Endodermal cell (in vitro differentiated cells): ENCODE results near the gene CDCP2. TPM values are rescaled to one million over a fixed set of nuclear protein-coding genes. Genes with fewer than 3 reads are reported as not detected.

Experiments used
- DNase-seq: peaks from one replicate; pipeline ENCODE4 v3.0.0-alpha.2; 2017
- H3K27ac ChIP-seq: 2 replicates; pipeline ENCODE4 v1.5.1; 2013; ENCODE audit warnings: mild to moderate bottlenecking, low read depth, low read length, moderate library complexity
- H3K27me3 ChIP-seq: 2 replicates; pipeline ENCODE4 v1.6.1; 2013; ENCODE audit warnings: mild to moderate bottlenecking, low read length, moderate library complexity; ENCODE audit not compliant: insufficient read depth, control insufficient read depth, poor library complexity, severe bottlenecking
- H3K36me3 ChIP-seq: 2 replicates; pipeline ENCODE4 v1.7.0; 2013; ENCODE audit warnings: mild to moderate bottlenecking, low read length, moderate library complexity; ENCODE audit not compliant: control insufficient read depth, insufficient read depth
- H3K4me1 ChIP-seq: one replicate; pipeline ENCODE4 v1.7.0; 2013; ENCODE audit warnings: low read length; ENCODE audit not compliant: control insufficient read depth, insufficient read depth
- H3K4me3 ChIP-seq: 2 replicates; pipeline ENCODE4 v1.5.1; 2013; ENCODE audit warnings: mild to moderate bottlenecking, low read length, moderate library complexity
- H3K9ac ChIP-seq: 2 replicates; pipeline ENCODE4 v1.6.1; 2013; ENCODE audit warnings: mild to moderate bottlenecking, low read length, moderate library complexity; ENCODE audit not compliant: poor library complexity, severe bottlenecking; ENCODE audit errors: extremely low read depth
- H3K9me3 ChIP-seq: 2 replicates; pipeline ENCODE4 v1.6.1; 2013; ENCODE audit warnings: mild to moderate bottlenecking, low read length, moderate library complexity; ENCODE audit not compliant: control insufficient read depth
- H3K27ac Mint-ChIP-seq: 2 replicates; pipeline ENCODE4 v1.8.0; 2020; ENCODE audit warnings: mixed read lengths
- H3K27me3 Mint-ChIP-seq: 2 replicates; pipeline ENCODE4 v1.8.0; 2021; ENCODE audit warnings: mild to moderate bottlenecking, mixed read lengths; ENCODE audit not compliant: insufficient read depth
- H3K36me3 Mint-ChIP-seq: 2 replicates; pipeline ENCODE4 v1.8.0; 2020; ENCODE audit warnings: low read depth, mixed read lengths
- H3K4me1 Mint-ChIP-seq: 2 replicates; pipeline ENCODE4 v1.8.0; 2020; ENCODE audit warnings: mixed read lengths
- H3K4me3 Mint-ChIP-seq: 2 replicates; pipeline ENCODE4 v1.8.0; 2020; ENCODE audit warnings: mild to moderate bottlenecking, moderate library complexity, mixed read lengths
- H3K9me3 Mint-ChIP-seq: 2 replicates; pipeline ENCODE4 v1.8.0; 2020; ENCODE audit warnings: mild to moderate bottlenecking, mixed read lengths
- CTCF ChIP-seq: fragments of 200-600 bp; sonication (generic); conservative IDR thresholded peaks from 2 replicates; pipeline ENCODE4 v1.5.0; 2021; ENCODE audit warnings: antibody characterized with exemption, mild to moderate bottlenecking
- WGBS, 2 experiments: methylation state at CpG; one replicate each; pipeline versions ENCODE4 v1.1.5 to v1.1.7; 2013; ENCODE audit warnings: missing lambda C conversion rate in 2 of 2, mixed read lengths in 1 of 2; ENCODE audit not compliant: insufficient coverage in 1 of 2, insufficient read length in 1 of 2; 5-methylcytosine and 5-hydroxymethylcytosine counted together
- total RNA-seq, 2 donors: library from RNA; stranded (reverse); fragmentation: NEBNext Ultra II Directional in 1 of 2; extraction: Animal tissue kit (Norgen Biotek cat#: 25700) in 1 of 2; gene quantifications; 2 replicates in 1 of 2; 3 replicates in 1 of 2; pipeline ENCODE4 v1.2.1, GENCODE V29; 2021

Gene CDCP2
- total RNA-seq, 2 donors from 2014 or later = not detected

- no peak for TF ChIP-seq CTCF
- WGBS, 2 experiments = 89% methylated on average over 2 of the region's 2 CpGs; no CpG with 5 or more reads in 1 of the 2 experiments
Observed at GRCh38 chr1:54084794-54085193, 68.0 kb downstream of the CDCP2 start.

More at GRCh38 chr1:54084794-54085193, 68.0 kb downstream of the CDCP2 start:
- Mint-ChIP-seq H3K4me1 (peaks cover 7% of the 10 kb centered on the region), H3K36me3 (no peaks in the 10 kb centered on the region), H3K9me3 (no peaks in the 10 kb centered on the region), H3K27ac (no peak overlapping the region), H3K27me3 (no peaks in the 10 kb centered on the region), H3K4me3 (no peak overlapping the region)
- H3K9ac ChIP-seq = no peak overlapping the region
- H3K36me3 ChIP-seq = no peaks in the 10 kb centered on the region
- no peaks in the 10 kb centered on the region for H3K9me3 ChIP-seq
- DNase-seq = no peak
- H3K27ac ChIP-seq = no peak overlapping the region
- H3K27me3 ChIP-seq = no peaks in the 10 kb centered on the region
- H3K4me1 ChIP-seq = no peaks in the 10 kb centered on the region
- H3K4me3 ChIP-seq = no peak overlapping the region

Other genes with a start within 250 kb of the CDCP2 start
- gene IFT25, start 207.3 kb downstream of the CDCP2 start, total RNA-seq = 10 to 100 TPM; 34.8 to 56.7 TPM
- gene LRRC42, start 206.7 kb downstream of the CDCP2 start, total RNA-seq = 10 to 100 TPM; 46.0 to 55.1 TPM
- gene LDLRAD1, start 134.8 kb downstream of the CDCP2 start, total RNA-seq = not detected
- gene TMEM59, start 99.8 kb downstream of the CDCP2 start, total RNA-seq = 100 to 1,000 TPM in 1 of 2 donors, 10 to 100 TPM in 1; 99.6 to 112 TPM
- gene TCEANC2, start 99.4 kb downstream of the CDCP2 start, total RNA-seq = 1 to 10 TPM; 5.9 to 6.6 TPM
- gene CYB5RL, start 47.0 kb upstream of the CDCP2 start, total RNA-seq = 10 to 100 TPM in 1 of 2 donors, 1 to 10 TPM in 1; 8.2 to 11.0 TPM
- 10 to 100 TPM; 84.5 to 95.8 TPM for gene MRPL37, start 47.2 kb upstream of the CDCP2 start, total RNA-seq